Right kidney (tissue), 1 donor: ENCODE results near the gene NLRP9.

Experiments
- DNase-seq: peaks from one replicate; pipeline ENCODE4 v3.0.0-alpha.2; 2016

Gene NLRP9

DNA sequence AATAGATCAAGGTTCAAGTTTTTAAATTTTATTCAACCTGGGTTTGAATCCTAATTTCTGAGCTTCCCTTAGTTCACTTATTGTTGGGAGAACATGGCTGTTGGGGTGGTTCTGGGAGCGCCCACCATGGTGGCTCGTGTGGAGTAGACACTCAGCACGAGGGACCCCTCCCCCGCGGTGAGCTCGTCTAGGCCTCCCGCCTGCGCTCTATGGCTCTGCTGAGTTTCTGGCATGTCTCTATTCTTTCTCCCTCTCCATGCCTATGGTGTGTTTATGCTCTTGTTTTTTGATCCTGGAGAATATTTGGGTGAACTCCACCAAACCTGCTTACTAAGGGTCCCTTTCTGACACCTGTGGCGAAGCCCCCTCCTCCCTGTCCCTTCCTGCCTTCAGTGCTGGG is 64.7 kb downstream of the NLRP9 start:
- DNase-seq = no peak

DNA sequence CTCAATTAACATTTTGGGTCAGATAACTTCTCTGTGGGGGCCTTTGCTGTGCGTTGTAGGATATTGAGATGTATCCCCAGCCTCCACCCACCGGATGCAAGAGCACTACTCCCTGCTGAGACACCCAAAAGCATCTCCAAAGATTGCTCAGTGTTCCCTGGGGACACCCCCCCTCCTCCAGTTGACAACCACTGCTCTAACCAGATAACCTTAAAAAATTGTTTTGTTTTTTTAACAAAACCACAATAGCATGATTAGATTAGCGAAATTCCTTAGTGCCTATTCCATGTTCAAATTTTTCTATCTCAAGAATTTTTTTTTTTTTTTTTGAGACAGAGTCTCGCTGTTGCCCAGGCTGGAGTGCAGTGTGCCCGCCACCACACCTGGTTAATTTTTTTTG is 65.8 kb downstream of the NLRP9 start:
- no peak for DNase-seq

- no peak for DNase-seq
These were observed 67.2 kb downstream of the NLRP9 start for GRCh38 chr19:55671054-55671378.

DNA sequence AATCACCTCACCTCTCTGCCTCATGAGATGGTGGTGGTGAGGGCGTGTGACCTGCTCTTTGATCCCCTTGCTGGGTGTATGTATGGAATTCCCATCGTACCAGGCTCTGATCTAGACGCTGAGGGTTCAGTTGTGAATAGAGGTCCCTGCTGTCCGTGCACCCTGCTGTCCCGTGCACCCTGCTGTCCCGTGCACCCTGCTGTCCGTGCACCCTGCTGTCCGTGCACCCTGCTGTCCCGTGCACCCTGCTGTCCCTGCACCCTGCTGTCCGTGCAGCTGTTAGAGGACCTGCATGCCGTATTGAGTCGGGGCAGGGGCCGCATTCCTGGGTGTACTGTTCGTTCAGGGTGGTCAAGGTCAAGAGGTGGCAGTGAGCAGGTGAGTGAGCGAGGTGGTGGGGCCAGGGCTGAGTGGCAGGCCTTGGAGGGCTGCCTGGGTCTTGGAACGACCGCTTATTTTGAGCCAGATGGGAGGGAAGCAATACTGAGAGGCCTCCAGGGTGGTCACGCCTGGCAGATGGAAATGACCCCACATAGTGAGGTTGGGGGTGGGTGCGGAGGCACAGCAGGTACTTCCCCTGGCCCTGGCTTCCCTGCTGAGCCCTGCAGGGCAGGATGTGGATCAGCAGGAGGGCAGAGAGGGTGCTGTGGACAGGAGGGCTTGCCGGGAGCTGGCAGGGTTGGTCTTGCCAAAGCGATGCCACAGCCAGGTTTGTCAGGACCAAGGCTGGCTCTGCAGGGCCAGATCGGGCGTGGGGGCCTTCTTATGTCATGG is 67.7 kb downstream of the NLRP9 start:
- no peak for DNase-seq

GRCh38 chr19:55669418-55670279 is 68.6 kb downstream of the NLRP9 start:
- no peak for DNase-seq

- DNase-seq = no peak
These were observed 69.4 kb downstream of the NLRP9 start for GRCh38 chr19:55668603-55669348.

DNA sequence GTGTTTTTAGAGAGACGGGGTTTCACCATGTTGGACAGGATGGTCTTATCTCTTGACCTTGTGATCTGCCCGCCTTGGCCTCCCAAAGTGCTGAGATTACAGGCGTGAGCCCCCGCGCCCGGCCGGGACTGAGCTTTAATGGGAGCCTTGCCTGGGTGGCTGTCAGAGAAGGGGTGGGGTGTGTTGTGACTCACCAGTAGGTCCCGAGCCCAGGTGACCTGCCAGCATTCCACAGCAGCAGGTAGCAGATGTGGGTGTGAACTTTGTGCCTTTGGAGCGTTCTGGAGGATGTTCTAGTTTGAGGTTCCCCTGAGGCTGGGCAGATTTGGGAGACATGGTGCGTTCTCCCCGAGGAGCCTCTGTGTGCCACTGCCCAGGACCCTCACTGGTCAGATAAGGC is 70.2 kb downstream of the NLRP9 start:
- DNase-seq = no peak

DNA sequence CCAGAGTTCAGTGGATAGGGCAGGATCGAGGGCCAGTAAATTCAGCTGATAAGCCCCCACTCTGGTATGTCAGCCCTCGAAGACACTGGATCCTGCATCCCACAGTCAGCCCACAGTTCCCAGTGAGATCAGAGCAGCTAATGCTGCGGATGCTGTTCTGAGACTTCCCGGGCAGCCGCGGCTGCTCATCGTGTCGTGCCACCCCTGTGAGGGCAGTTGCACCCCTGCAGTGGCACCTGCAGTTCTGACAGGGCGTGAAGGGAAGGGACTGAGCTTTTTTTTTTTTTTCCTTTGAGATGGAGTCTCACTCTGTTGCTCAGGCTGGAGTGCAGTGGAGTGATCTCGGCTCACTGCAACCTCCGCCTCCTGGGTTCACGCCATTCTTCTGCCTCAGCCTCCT is 70.7 kb downstream of the NLRP9 start:
- no peak for DNase-seq

- DNase-seq = no peak
These were observed 71.2 kb downstream of the NLRP9 start for GRCh38 chr19:55667006-55667381.

DNA sequence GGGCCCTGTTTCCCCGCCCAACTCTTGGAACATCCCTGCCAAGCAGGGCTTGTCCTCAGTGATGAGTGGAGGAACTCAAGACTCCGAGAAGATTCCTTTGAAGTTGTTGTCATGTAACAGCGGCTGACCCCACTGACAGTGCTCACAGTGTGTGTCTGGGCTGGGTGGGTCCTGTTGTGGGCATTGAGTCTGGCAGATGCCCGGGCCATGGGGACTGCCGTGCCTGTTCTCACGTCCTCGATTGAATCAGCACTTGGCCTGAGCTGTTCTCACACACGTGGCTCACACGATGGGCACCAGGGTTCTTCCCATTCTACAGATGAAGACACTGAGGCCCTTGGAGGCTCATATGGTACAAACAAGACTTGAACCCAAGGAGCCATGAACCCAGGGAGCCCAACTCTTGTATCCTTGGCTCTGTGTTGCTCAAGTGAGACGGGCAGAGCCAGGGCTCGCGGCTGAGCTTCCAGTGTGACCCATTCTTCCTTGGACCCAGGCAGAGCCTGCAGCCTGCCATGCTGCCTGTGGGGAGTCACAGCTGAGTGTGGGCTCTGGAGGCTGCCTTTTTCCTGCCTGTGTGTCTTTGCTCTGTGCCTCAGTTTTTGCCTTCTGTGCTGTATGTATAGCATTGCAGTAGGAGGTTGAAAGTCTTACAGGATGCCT is 71.7 kb downstream of the NLRP9 start:
- no peak for DNase-seq

DNA sequence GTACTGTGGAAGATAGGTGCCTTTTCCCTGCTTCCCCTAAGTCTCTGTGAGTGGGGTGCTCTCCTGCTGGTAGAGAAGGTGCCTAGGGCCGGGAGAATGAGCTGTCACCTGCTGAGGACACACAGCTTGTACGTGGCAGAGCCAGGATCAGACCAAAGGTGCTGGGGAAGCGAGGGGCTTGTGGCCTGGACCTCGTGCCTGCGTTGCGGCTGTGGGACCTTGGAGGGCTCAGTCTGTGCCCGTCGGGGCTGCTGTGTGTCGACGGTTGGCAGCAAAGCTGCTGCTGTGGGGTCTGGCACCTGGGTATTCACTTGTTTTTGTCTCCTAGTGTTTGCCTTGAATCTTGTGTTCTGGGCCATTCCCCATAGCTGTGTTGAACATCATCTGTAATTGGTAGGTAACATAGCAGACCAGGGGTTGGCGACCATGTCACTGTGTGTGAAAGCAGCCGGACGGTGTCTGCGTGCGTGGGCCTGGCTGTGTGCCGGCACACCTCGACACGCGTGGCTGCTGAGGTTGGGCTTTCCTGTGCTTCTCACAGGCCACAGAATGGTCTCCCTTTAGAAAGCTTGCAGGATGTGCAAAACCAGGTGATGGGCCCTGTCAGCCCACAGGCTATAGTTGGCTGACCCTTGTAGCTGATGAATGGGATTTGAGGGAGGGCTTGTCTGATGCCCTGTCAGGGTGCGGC is 74.2 kb downstream of the NLRP9 start:
- no peak for DNase-seq

DNA sequence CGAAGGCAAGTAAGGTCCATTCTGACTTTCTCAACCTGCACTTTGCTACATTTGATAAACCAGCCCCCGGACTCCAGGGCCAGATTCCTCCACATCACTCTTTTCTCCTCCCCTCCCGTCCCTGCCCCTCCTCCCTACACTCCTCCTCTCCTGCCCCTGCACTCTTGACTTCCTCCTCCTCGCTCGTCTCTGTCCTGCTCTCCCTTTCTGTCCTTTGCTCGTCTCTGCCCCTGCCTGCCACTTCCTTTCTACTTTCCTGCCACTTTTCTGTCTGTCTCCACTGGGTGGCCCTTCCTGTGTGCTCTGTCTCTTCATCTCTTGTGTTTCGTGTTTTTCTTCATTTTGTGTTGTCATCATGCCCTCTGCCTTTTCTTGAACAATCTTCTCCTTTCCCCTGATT is 76.4 kb downstream of the NLRP9 start:
- DNase-seq = no peak

GRCh38 chr19:55660991-55661390 is 77.2 kb downstream of the NLRP9 start:
- no peak for DNase-seq

DNA sequence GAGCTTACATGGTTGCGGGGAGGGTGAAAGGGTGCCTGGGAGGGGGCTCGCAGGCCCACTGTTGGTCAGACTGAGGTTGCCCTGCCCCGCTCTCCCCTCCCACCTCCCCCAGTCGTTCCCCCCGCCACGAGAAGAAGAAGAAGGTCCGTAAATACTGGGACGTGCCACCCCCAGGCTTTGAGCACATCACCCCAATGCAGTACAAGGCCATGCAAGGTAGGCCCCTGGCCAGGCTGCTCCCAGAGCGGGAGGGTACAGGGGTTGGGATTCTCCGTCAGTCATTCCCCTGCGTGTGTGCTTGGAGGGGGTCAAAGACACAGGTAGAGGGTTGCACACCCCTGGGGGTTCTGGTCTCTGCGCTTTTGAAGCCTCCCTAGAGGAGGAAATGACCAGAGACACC is 77.8 kb downstream of the NLRP9 start:
- no peak for DNase-seq

DNA sequence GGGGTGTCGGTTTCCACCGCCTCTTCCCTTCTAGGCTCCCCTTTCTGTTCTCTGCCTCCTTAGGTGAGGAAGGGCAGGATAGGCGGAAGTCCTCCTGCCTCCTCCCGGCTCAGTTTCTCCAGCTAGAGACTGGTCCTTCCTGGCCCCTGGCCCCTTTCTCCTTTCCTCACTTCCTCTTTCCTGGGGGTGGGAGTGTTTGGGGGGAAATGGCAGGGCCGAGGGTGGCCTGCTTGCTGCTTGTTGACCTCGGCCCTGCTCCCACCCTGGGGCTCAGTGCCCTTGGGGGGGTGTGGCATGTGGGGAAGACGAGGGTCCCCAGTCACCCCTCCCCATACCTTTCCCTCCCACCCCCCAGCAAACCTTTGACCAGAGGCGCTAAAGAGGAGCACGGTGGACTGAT is 78.4 kb downstream of the NLRP9 start:
- DNase-seq = no peak

DNA sequence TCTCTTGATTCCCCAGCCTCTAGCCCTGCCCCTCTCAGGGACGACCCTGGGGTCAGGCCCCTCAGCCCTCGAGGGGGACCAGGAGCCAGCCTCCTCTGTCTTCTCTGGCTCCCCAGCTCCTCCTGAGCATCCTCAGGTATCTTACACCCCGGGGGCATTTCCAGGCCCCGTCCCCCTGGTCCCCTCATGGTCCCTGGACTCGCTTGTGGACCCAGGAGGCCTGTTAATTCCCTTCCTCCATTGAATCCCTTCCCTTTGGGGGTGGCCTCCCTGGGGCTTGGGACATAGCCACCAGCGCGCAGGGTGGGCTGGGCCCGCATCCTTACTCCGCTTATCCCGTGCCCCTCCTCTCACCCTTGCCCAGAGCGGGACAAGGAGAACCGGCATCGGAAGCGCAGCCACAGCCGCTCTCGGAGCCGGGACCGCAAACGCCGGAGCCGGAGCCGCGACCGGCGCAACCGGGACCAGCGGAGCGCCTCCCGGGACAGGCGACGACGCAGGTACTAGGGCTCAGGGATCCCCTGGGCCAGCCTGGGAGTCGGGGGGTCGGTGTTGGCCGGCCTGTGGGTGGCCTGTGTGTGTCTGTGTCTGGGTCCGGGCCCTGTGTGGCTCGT is 79.2 kb downstream of the NLRP9 start:
- no peak for DNase-seq
